ENCODE data around the gene RNF121. TPM values are rescaled to one million over a fixed set of nuclear protein-coding genes. Genes with fewer than 3 reads are reported as not detected.

Gene RNF121
- total RNA-seq, 1 experiment from 2014 or later, result 56.9 TPM

DNA sequence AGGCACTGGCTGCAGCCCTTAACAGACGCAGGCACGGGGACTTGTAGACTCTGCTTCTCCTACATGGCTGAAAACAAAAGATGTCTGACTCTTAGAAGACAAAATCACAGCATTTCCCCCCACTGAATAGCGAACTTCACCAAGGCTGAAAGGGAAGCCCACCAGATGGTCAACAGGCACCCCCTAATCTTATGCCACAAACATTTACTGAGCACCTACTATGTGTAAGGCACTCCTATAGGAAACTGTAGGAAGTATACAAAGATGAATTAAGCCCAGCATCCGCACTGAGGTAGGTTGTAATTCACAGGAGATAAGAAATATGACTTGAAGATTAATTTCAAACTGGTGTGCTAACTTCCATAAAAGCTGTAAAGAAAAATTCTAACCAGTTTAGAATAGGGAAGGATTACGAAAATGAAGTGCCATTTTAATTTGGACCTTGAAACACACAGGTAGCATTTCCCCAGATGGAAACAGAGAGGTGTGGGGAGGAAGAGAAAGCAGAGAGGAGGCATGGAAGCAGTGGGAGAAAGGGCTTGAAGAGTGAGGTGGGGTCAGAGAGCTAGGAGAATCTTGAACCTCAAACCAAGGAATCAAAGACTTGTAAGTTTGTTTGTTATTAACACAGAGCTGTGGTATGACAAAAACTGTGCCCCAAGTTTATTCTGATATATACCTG lies 113.4 kb downstream of the RNF121 start:
- no peak overlapping the region for H3K4ac ChIP-seq (ENCODE audit: low read depth, low read length)
- H3K4me1 Mint-ChIP-seq, result peaks cover 9 to 21% of the 10 kb centered on the region in 2 experiments
- no peak overlapping the region for H3K23ac ChIP-seq (ENCODE audit: insufficient read length, low read depth, low read length)
- H2BK120ac ChIP-seq (ENCODE audit: low read depth, low read length, poor library complexity, severe bottlenecking), result no peak overlapping the region
- H2AK5ac ChIP-seq (ENCODE audit: insufficient read length, low read length), result no peak overlapping the region
- no peak overlapping the region for H2BK15ac ChIP-seq (ENCODE audit: low read depth, low read length)
- H3K27me3 ChIP-seq (ENCODE audit: insufficient read depth, low read length), result no peaks in the 10 kb centered on the region
- no peak overlapping the region for H4K5ac ChIP-seq (ENCODE audit: insufficient read length, low read depth, low read length)
- peak overlapping the region; percentile 54 for H3K27ac ChIP-seq (ENCODE audit: insufficient read length, low read depth, low read length)
- no peaks in the 10 kb centered on the region for H4K20me1 ChIP-seq (ENCODE audit: control insufficient read depth, insufficient read depth, insufficient read length)
- no peaks in the 10 kb centered on the region for H3K9me3 Mint-ChIP-seq
- H3K18ac ChIP-seq (ENCODE audit: insufficient read length, low read depth, low read length), result peak overlapping the region; percentile 59
- peaks cover 2 to 11% (median 10%) of the 10 kb centered on the region in 3 experiments; a peak in 5 of 7 replicates for H3K36me3 Mint-ChIP-seq (ENCODE audit: insufficient read depth in 1 of 3, low read depth in 3 of 3)
- peak overlapping the region; percentile 45 for H3K4me2 ChIP-seq (ENCODE audit: insufficient read depth, insufficient read length, low read length)
- H3K4me1 ChIP-seq (ENCODE audit: insufficient read depth, low read length), result peaks cover 9% of the 10 kb centered on the region; the same call in 1 of the 2 replicates
- peak overlapping the region; percentile 41; the same call in 1 of the 2 replicates for H3K14ac ChIP-seq (ENCODE audit: insufficient read depth, low read length)
- WGBS (ENCODE audit: extremely low coverage, insufficient read length, low lambda C conversion rate), result no CpG with 5 or more reads among the region's 5 CpGs
- H2BK12ac ChIP-seq (ENCODE audit: insufficient read length, low read depth, low read length), result no peak overlapping the region
- H3T11ph ChIP-seq (ENCODE audit: low read length), result peak overlapping the region; percentile 40
- peaks cover 10% of the 10 kb centered on the region for H3K79me1 ChIP-seq (ENCODE audit: insufficient read depth, low read depth, low read length, poor library complexity, severe bottlenecking)
- peaks cover 8% of the 10 kb centered on the region for H3K23me2 ChIP-seq (ENCODE audit: insufficient read length, low read depth, low read length, poor library complexity, severe bottlenecking)
- no peak for DNase-seq
- H3K27me3 Mint-ChIP-seq (ENCODE audit: low read depth), result no peaks in the 10 kb centered on the region
- no peak overlapping the region for H3K4me3 Mint-ChIP-seq
- no peak overlapping the region for H2BK5ac ChIP-seq (ENCODE audit: insufficient read length, low read length)
- TF ChIP-seq, protein P1, sequence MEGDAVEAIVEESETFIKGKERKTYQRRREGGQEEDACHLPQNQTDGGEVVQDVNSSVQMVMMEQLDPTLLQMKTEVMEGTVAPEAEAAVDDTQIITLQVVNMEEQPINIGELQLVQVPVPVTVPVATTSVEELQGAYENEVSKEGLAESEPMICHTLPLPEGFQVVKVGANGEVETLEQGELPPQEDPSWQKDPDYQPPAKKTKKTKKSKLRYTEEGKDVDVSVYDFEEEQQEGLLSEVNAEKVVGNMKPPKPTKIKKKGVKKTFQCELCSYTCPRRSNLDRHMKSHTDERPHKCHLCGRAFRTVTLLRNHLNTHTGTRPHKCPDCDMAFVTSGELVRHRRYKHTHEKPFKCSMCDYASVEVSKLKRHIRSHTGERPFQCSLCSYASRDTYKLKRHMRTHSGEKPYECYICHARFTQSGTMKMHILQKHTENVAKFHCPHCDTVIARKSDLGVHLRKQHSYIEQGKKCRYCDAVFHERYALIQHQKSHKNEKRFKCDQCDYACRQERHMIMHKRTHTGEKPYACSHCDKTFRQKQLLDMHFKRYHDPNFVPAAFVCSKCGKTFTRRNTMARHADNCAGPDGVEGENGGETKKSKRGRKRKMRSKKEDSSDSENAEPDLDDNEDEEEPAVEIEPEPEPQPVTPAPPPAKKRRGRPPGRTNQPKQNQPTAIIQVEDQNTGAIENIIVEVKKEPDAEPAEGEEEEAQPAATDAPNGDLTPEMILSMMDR (conservative IDR thresholded peaks at IDR 0.05), result no peak
- no peak overlapping the region for H3K56ac ChIP-seq (ENCODE audit: insufficient read length, low read depth, low read length)
- H2AFZ ChIP-seq (ENCODE audit: low read length), result no peak overlapping the region
- H3K79me2 ChIP-seq (ENCODE audit: insufficient read depth, low read length), result peaks cover 12% of the 10 kb centered on the region; the same call in 1 of the 2 replicates
- H4K91ac ChIP-seq (ENCODE audit: insufficient read length, low read depth, low read length), result no peak overlapping the region
- H3K9ac ChIP-seq (ENCODE audit: extremely low read depth, insufficient read length, low read length), result no peak overlapping the region
- H3K27ac Mint-ChIP-seq, result no peak overlapping the region; a peak in 2 of 7 replicates
- no peaks in the 10 kb centered on the region for H3K9me3 ChIP-seq (ENCODE audit: control insufficient read depth, low read depth, low read length)
- no peak overlapping the region for H4K8ac ChIP-seq (replicated peaks; ENCODE audit: insufficient read length, low read depth, low read length)
- H2BK20ac ChIP-seq (ENCODE audit: low read depth, low read length, poor library complexity, severe bottlenecking), result no peak overlapping the region

All from H9 (cell line).